GM19351 (cell line): ENCODE data around the gene TIE1.

Experiments
- ATAC-seq: cut with Tn5 transposase; IDR thresholded peaks from one replicate; pipeline ENCODE4 v1.9.1; 2021; ENCODE audit warnings: mild to moderate bottlenecking, moderate library complexity; ENCODE audit not compliant: unreplicated experiment

TIE1 gene

GRCh38 chr1:43273708-43274107 lies 27.1 kb upstream of the TIE1 start:
- ATAC-seq: no peak

- ATAC-seq: no peak
These were observed 26.5 kb upstream of the TIE1 start for GRCh38 chr1:43274125-43274803.

- ATAC-seq: no peak
These were observed 26.0 kb upstream of the TIE1 start for GRCh38 chr1:43274804-43275180.

- no peak for ATAC-seq
These were observed 24.8 kb upstream of the TIE1 start for GRCh38 chr1:43275826-43276620.

- no peak for ATAC-seq
These were observed 24.1 kb upstream of the TIE1 start for GRCh38 chr1:43276673-43277072.

- ATAC-seq: no peak
These were observed 23.5 kb upstream of the TIE1 start for GRCh38 chr1:43277116-43277876.

- no peak for ATAC-seq
These were observed 21.6 kb upstream of the TIE1 start for GRCh38 chr1:43279161-43279560.

- ATAC-seq: no peak
These were observed 21.1 kb upstream of the TIE1 start for GRCh38 chr1:43279666-43280065.

- ATAC-seq: no peak
These were observed 20.1 kb upstream of the TIE1 start for GRCh38 chr1:43280692-43281091.

GRCh38 chr1:43282220-43283195 lies 18.3 kb upstream of the TIE1 start:
- ATAC-seq: no peak

GRCh38 chr1:43284065-43284464 lies 16.7 kb upstream of the TIE1 start:
- ATAC-seq: no peak

GRCh38 chr1:43284546-43285110 lies 16.2 kb upstream of the TIE1 start:
- ATAC-seq: no peak

GRCh38 chr1:43285269-43285990 lies 15.4 kb upstream of the TIE1 start, which contains the start of gene C1orf210:
Gene C1orf210, minus strand, starts transcription at chr1:43285581. Its CDS starts 2,311 bp downstream, at chr1:43283270.
- ATAC-seq: no peak

GRCh38 chr1:43286115-43286514 lies 14.7 kb upstream of the TIE1 start:
- no peak for ATAC-seq

GRCh38 chr1:43286533-43286932 lies 14.2 kb upstream of the TIE1 start:
- no peak for ATAC-seq

GRCh38 chr1:43288058-43288784 lies 12.6 kb upstream of the TIE1 start:
- ATAC-seq: no peak

- no peak for ATAC-seq
These were observed 11.7 kb upstream of the TIE1 start for GRCh38 chr1:43288785-43289706.

- ATAC-seq: no peak
These were observed 8.6 kb upstream of the TIE1 start for GRCh38 chr1:43292216-43292615.
